Measurements from ENCODE around the gene CPNE5. TPM values are rescaled to one million over a fixed set of nuclear protein-coding genes. Genes with fewer than 3 reads are reported as not detected.

CPNE5 gene
- total and polyA plus RNA-seq, 9 of the 15 experiments (the other 6 are each of a cell fraction or from before 2014, with no cell fraction given) = 0.14 to 1.0 (median 0.46) TPM; not detected in 2

DNA sequence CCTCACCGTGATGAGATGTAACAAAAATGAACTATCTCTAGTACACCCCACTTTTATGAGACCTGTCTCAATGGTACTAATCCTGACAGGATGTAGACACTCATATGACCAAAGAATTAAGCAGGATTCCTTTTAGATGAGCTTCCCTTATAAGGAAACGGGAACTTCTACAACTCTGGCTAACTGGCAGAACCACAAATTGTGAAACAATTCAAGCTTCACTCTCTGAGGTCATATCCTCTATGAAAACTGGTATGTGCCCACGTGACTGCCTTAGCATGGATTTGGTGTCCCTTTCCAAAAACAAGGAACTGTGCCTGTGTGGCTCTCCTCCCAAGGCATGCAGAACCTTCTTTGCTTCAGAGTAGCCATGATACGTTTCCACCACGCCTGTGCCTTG is 14.1 kb upstream of the CPNE5 start (continued):
- no peak for TF ChIP-seq TEAD1 (CRISPR knock-in tag; IDR thresholded peaks at IDR 0.05)
- TF ChIP-seq, protein P1, sequence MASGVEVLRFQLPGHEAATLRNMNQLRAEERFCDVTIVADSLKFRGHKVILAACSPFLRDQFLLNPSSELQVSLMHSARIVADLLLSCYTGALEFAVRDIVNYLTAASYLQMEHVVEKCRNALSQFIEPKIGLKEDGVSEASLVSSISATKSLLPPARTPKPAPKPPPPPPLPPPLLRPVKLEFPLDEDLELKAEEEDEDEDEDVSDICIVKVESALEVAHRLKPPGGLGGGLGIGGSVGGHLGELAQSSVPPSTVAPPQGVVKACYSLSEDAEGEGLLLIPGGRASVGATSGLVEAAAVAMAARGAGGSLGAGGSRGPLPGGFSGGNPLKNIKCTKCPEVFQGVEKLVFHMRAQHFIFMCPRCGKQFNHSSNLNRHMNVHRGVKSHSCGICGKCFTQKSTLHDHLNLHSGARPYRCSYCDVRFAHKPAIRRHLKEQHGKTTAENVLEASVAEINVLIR (CRISPR knock-in tag; IDR thresholded peaks at IDR 0.05) = 0 out of 2 replicates have a peak, but pooled peaks have one; percentile 19
- TF ChIP-seq, protein P2, sequence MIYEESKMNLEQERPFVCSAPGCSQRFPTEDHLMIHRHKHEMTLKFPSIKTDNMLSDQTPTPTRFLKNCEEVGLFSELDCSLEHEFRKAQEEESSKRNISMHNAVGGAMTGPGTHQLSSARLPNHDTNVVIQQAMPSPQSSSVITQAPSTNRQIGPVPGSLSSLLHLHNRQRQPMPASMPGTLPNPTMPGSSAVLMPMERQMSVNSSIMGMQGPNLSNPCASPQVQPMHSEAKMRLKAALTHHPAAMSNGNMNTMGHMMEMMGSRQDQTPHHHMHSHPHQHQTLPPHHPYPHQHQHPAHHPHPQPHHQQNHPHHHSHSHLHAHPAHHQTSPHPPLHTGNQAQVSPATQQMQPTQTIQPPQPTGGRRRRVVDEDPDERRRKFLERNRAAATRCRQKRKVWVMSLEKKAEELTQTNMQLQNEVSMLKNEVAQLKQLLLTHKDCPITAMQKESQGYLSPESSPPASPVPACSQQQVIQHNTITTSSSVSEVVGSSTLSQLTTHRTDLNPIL (CRISPR knock-in tag; IDR thresholded peaks at IDR 0.05) = no peak
- TF ChIP-seq, protein P3, sequence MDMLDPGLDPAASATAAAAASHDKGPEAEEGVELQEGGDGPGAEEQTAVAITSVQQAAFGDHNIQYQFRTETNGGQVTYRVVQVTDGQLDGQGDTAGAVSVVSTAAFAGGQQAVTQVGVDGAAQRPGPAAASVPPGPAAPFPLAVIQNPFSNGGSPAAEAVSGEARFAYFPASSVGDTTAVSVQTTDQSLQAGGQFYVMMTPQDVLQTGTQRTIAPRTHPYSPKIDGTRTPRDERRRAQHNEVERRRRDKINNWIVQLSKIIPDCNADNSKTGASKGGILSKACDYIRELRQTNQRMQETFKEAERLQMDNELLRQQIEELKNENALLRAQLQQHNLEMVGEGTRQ (CRISPR knock-in tag; IDR thresholded peaks at IDR 0.05) = no peak
- TF ChIP-seq, protein P4, sequence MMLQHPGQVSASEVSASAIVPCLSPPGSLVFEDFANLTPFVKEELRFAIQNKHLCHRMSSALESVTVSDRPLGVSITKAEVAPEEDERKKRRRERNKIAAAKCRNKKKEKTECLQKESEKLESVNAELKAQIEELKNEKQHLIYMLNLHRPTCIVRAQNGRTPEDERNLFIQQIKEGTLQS (IDR thresholded peaks at IDR 0.05) = no peak
- TF ChIP-seq, protein P4 (CRISPR knock-in tag; conservative IDR thresholded peaks at IDR 0.05) = 0 out of 2 replicates have a peak, but pooled peaks have one; percentile 41
- TF ChIP-seq ZNF197 (CRISPR knock-in tag; IDR thresholded peaks at IDR 0.05; ENCODE audit: low read depth) = no peak
- TF ChIP-seq, protein P5, sequence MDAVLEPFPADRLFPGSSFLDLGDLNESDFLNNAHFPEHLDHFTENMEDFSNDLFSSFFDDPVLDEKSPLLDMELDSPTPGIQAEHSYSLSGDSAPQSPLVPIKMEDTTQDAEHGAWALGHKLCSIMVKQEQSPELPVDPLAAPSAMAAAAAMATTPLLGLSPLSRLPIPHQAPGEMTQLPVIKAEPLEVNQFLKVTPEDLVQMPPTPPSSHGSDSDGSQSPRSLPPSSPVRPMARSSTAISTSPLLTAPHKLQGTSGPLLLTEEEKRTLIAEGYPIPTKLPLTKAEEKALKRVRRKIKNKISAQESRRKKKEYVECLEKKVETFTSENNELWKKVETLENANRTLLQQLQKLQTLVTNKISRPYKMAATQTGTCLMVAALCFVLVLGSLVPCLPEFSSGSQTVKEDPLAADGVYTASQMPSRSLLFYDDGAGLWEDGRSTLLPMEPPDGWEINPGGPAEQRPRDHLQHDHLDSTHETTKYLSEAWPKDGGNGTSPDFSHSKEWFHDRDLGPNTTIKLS (IDR thresholded peaks at IDR 0.05; ENCODE audit: borderline replicate concordance, low read depth) = no peak
- no peak for TF ChIP-seq ZNF780A (CRISPR knock-in tag; IDR thresholded peaks at IDR 0.05)
- no peak for TF ChIP-seq TSC22D4 (tag; IDR thresholded peaks at IDR 0.05)
- TF ChIP-seq GABPB2 (CRISPR knock-in tag; conservative IDR thresholded peaks at IDR 0.05) = no peak
